Measurements from ENCODE around the gene GADL1.

DNA sequence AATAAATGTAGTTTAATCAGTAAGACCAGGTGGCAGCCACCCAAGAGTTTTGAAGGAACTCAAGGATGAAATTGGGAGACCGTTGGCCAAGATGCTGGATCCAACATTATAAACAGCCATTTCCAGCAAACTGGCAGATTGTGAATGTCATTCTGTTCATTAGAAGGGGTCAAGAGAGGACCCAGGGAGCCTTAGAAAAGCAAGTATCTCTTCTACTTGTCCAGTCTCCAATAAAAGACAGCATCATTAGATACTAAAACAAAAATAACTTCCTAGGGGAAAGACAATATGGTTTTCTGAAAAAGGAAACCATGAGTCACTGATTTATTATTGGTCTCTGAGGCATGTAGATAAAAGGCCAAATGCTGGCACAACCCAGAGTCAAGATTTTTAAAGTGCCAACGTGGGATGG, 67.9 kb downstream of the GADL1 start:
- no peak for TF ChIP-seq POLR2AphosphoS5 (IDR thresholded peaks at IDR 0.05; ENCODE audit: low read depth, low read length)
- TF ChIP-seq POLR2A (IDR thresholded peaks at IDR 0.05; ENCODE audit: low read depth, low read length): no peak
- no peak for TF ChIP-seq SPI1 (IDR thresholded peaks at IDR 0.05; ENCODE audit: low read depth, low read length)
- no peak for TF ChIP-seq TAF1 (IDR thresholded peaks at IDR 0.05; ENCODE audit: low read depth, low read length)
- no peak for TF ChIP-seq POU2F2 (IDR thresholded peaks at IDR 0.05; ENCODE audit: low read depth, low read length)

Data from GM12891 (cell line).